AG08395 (cell line): ENCODE measurements around the gene NKTR.

ENCODE experiments used
- DNase-seq: peaks from one replicate; pipeline ENCODE4 v3.0.0; 2012; ENCODE audit warnings: mixed read lengths, low spot score

Gene NKTR

GRCh38 chr3:42682301-42683070 lies 82.0 kb downstream of the NKTR start:
- no peak for DNase-seq

- DNase-seq, result peak; percentile 98
Observed at GRCh38 chr3:42683875-42684598, 83.6 kb downstream of the NKTR start.

GRCh38 chr3:42684632-42685362 lies 84.3 kb downstream of the NKTR start:
- DNase-seq, result no peak

- DNase-seq, result no peak
Observed at GRCh38 chr3:42685363-42685881, 84.9 kb downstream of the NKTR start, which contains the start of gene KLHL40. Gene KLHL40 (plus strand): TSS chr3:42685537. CDS start chr3:42685619, 82 bp downstream.

- DNase-seq, result no peak
Observed at GRCh38 chr3:42685891-42686820, 85.7 kb downstream of the NKTR start.

GRCh38 chr3:42686832-42687650 lies 86.6 kb downstream of the NKTR start:
- DNase-seq, result no peak

- DNase-seq, result no peak
Observed at GRCh38 chr3:42688016-42688415, 87.5 kb downstream of the NKTR start.

- DNase-seq, result no peak
Observed at GRCh38 chr3:42688487-42689420, 88.3 kb downstream of the NKTR start.

- no peak for DNase-seq
Observed at GRCh38 chr3:42689421-42690014, 89.0 kb downstream of the NKTR start.

GRCh38 chr3:42690191-42690590 lies 89.7 kb downstream of the NKTR start:
- no peak for DNase-seq

- DNase-seq, result no peak
Observed at GRCh38 chr3:42690766-42691680, 90.5 kb downstream of the NKTR start.

GRCh38 chr3:42691816-42692666 lies 91.6 kb downstream of the NKTR start:
- no peak for DNase-seq

- DNase-seq, result no peak
Observed at GRCh38 chr3:42692667-42693529, 92.4 kb downstream of the NKTR start.

- no peak for DNase-seq
Observed at GRCh38 chr3:42693530-42693930, 93.0 kb downstream of the NKTR start.

GRCh38 chr3:42694366-42694765 lies 93.9 kb downstream of the NKTR start:
- DNase-seq, result no peak
